ENCODE results near the gene ACAD9. TPM values are rescaled to one million over a fixed set of nuclear protein-coding genes. Genes with fewer than 3 reads are reported as not detected.

Gene ACAD9
- total and polyA plus RNA-seq, 9 of the 15 experiments (the other 6 are each of a cell fraction or from before 2014, with no cell fraction given), result 10.2 to 32.6 (median 22.8) TPM

DNA sequence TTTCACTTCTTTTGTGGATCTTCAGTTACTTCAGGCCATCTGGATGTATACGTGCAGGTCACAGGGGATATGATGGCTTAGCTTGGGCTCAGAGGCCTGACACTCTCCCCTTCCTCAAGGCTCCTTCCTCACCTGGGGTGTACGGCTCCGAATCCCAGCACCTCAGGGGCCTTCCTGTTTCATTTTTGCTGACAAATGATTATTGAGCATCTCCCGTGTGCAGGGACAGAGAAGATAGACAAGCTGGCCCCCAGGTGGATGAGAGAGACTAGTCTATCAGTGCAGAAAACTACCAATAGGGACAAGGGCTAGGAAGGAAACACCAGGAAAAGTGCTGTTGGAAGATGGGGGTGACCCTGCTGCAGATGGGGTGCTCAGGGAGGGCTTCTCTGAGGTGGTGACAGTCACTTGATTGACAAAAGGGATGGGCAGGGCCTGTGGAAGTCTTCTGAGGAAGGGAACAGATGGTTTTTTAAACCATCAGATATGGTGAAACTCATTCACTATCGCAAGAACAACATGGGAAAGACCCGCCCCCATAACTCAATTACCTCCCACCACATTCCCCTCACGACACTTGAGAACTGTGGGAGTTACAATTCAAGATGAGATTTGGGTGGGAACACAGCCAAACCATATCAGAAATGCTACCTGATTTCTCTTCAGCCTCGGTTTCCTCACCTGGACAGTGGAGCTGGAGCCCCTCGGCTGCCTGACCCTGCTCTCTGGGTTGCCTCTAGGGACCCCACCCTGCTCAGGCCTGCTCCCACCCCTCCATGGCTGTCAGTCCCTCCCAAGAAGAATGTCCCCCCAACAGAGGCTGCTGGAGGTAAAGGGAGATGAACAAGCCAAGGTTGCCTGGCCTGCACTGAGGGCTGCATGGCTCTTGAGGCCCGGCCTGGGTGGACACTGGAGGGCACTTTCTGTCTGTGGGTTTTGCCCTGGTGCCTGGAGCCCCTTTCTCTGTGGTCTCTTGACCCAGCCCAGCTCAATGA is 37.2 kb upstream of the ACAD9 start (continued):
- TF ChIP-seq CREB1 (IDR thresholded peaks at IDR 0.05), result no peak
- TF ChIP-seq CREB1 (CRISPR knock-in tag; IDR thresholded peaks at IDR 0.05), result no peak
- TF ChIP-seq ZNF263 (CRISPR knock-in tag; IDR thresholded peaks at IDR 0.05; ENCODE audit: borderline replicate concordance), result no peak
- TF ChIP-seq TCF7L2 (IDR thresholded peaks at IDR 0.05; ENCODE audit: low read depth, low read length), result no peak
- TF ChIP-seq NONO (IDR thresholded peaks at IDR 0.05; ENCODE audit: low read depth in 2 of 2, low read length in 1 of 2), result no peak
- TF ChIP-seq, protein P1, sequence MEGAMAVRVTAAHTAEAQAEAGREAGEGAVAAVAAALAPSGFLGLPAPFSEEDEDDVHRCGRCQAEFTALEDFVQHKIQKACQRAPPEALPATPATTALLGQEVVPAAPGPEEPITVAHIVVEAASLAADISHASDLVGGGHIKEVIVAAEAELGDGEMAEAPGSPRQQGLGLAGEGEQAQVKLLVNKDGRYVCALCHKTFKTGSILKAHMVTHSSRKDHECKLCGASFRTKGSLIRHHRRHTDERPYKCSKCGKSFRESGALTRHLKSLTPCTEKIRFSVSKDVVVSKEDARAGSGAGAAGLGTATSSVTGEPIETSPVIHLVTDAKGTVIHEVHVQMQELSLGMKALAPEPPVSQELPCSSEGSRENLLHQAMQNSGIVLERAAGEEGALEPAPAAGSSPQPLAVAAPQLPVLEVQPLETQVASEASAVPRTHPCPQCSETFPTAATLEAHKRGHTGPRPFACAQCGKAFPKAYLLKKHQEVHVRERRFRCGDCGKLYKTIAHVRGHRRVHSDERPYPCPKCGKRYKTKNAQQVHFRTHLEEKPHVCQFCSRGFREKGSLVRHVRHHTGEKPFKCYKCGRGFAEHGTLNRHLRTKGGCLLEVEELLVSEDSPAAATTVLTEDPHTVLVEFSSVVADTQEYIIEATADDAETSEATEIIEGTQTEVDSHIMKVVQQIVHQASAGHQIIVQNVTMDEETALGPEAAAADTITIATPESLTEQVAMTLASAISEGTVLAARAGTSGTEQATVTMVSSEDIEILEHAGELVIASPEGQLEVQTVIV (CRISPR knock-in tag; IDR thresholded peaks at IDR 0.05; ENCODE audit: borderline replicate concordance), result no peak
- TF ChIP-seq, protein P2, sequence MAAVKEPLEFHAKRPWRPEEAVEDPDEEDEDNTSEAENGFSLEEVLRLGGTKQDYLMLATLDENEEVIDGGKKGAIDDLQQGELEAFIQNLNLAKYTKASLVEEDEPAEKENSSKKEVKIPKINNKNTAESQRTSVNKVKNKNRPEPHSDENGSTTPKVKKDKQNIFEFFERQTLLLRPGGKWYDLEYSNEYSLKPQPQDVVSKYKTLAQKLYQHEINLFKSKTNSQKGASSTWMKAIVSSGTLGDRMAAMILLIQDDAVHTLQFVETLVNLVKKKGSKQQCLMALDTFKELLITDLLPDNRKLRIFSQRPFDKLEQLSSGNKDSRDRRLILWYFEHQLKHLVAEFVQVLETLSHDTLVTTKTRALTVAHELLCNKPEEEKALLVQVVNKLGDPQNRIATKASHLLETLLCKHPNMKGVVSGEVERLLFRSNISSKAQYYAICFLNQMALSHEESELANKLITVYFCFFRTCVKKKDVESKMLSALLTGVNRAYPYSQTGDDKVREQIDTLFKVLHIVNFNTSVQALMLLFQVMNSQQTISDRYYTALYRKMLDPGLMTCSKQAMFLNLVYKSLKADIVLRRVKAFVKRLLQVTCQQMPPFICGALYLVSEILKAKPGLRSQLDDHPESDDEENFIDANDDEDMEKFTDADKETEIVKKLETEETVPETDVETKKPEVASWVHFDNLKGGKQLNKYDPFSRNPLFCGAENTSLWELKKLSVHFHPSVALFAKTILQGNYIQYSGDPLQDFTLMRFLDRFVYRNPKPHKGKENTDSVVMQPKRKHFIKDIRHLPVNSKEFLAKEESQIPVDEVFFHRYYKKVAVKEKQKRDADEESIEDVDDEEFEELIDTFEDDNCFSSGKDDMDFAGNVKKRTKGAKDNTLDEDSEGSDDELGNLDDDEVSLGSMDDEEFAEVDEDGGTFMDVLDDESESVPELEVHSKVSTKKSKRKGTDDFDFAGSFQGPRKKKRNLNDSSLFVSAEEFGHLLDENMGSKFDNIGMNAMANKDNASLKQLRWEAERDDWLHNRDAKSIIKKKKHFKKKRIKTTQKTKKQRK (IDR thresholded peaks at IDR 0.05; ENCODE audit: borderline replicate concordance, low read depth, low read length), result no peak
- TF ChIP-seq SP2 (IDR thresholded peaks at IDR 0.05; ENCODE audit: extremely low read depth, low read depth, low read length, poor library complexity, severe bottlenecking), result no peak
- TF ChIP-seq, protein P3, sequence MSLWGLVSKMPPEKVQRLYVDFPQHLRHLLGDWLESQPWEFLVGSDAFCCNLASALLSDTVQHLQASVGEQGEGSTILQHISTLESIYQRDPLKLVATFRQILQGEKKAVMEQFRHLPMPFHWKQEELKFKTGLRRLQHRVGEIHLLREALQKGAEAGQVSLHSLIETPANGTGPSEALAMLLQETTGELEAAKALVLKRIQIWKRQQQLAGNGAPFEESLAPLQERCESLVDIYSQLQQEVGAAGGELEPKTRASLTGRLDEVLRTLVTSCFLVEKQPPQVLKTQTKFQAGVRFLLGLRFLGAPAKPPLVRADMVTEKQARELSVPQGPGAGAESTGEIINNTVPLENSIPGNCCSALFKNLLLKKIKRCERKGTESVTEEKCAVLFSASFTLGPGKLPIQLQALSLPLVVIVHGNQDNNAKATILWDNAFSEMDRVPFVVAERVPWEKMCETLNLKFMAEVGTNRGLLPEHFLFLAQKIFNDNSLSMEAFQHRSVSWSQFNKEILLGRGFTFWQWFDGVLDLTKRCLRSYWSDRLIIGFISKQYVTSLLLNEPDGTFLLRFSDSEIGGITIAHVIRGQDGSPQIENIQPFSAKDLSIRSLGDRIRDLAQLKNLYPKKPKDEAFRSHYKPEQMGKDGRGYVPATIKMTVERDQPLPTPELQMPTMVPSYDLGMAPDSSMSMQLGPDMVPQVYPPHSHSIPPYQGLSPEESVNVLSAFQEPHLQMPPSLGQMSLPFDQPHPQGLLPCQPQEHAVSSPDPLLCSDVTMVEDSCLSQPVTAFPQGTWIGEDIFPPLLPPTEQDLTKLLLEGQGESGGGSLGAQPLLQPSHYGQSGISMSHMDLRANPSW (CRISPR knock-in tag; IDR thresholded peaks at IDR 0.05), result no peak
- TF ChIP-seq NR3C1 (CRISPR knock-in tag; IDR thresholded peaks at IDR 0.05), result no peak
- no peak for TF ChIP-seq STAT5B (CRISPR knock-in tag; IDR thresholded peaks at IDR 0.05)
- TF ChIP-seq HSF4 (CRISPR knock-in tag; IDR thresholded peaks at IDR 0.05; ENCODE audit: borderline replicate concordance), result no peak
- TF ChIP-seq, protein P4, sequence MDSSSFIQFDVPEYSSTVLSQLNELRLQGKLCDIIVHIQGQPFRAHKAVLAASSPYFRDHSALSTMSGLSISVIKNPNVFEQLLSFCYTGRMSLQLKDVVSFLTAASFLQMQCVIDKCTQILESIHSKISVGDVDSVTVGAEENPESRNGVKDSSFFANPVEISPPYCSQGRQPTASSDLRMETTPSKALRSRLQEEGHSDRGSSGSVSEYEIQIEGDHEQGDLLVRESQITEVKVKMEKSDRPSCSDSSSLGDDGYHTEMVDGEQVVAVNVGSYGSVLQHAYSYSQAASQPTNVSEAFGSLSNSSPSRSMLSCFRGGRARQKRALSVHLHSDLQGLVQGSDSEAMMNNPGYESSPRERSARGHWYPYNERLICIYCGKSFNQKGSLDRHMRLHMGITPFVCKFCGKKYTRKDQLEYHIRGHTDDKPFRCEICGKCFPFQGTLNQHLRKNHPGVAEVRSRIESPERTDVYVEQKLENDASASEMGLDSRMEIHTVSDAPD (CRISPR knock-in tag; IDR thresholded peaks at IDR 0.05), result no peak
- peak in 1 of 2 experiments; percentile 49; a peak in 1 of 4 replicates for TF ChIP-seq RCOR1 (IDR thresholded peaks at IDR 0.05; ENCODE audit: borderline replicate concordance in 1 of 2, low read depth in 2 of 2, low read length in 2 of 2)
- TF ChIP-seq POLR2B (IDR thresholded peaks at IDR 0.05; ENCODE audit: low read depth, partially characterized antibody), result no peak
- TF ChIP-seq ARID1B (IDR thresholded peaks at IDR 0.05), result peak; percentile 33; the same call in 1 of the 2 replicates
